Ectodermal cell (in vitro differentiated cells): Measurements from ENCODE around the gene MCTP2.
"Not testable (repeated sequence)": the region's sequence is repeated elsewhere in the genome, so short reads cannot be mapped to it uniquely, and the experiment has no call there.

Experiments used
- H3K27ac ChIP-seq: 2 replicates; pipeline ENCODE4 v1.7.0; 2013; ENCODE audit warnings: mild to moderate bottlenecking, low read depth, low read length; ENCODE audit not compliant: insufficient read depth, poor library complexity, severe bottlenecking
- H3K27me3 ChIP-seq: 2 replicates; pipeline ENCODE4 v1.7.0; 2013; ENCODE audit warnings: mild to moderate bottlenecking, low read length; ENCODE audit not compliant: insufficient read depth, control insufficient read depth, poor library complexity, severe bottlenecking
- H3K36me3 ChIP-seq: one replicate; pipeline ENCODE4 v1.7.0; 2013; ENCODE audit warnings: low read length; ENCODE audit not compliant: control insufficient read depth, insufficient read depth
- H3K4me1 ChIP-seq: one replicate; pipeline ENCODE4 v1.7.0; 2013; ENCODE audit warnings: low read length; ENCODE audit not compliant: control insufficient read depth, insufficient read depth
- H3K4me3 ChIP-seq: 2 replicates; pipeline ENCODE4 v1.7.0; 2013; ENCODE audit warnings: low read depth, low read length, control low read depth; ENCODE audit not compliant: insufficient read depth
- H3K9me3 ChIP-seq: 2 replicates; pipeline ENCODE4 v1.7.0; 2013; ENCODE audit warnings: mild to moderate bottlenecking, low read length, moderate library complexity; ENCODE audit not compliant: control insufficient read depth
- WGBS, 2 experiments: methylation state at CpG; one replicate each; pipeline ENCODE4 v1.1.7; 2013; ENCODE audit warnings: missing lambda C conversion rate in 2 of 2; 5-methylcytosine and 5-hydroxymethylcytosine counted together

The MCTP2 gene

GRCh38 chr15:94493176-94493575 is 261.8 kb downstream of the MCTP2 start:
- WGBS, 2 experiments: 93 to 95% methylated on average over 2 to 3 of the region's 3 CpGs
- H3K36me3 ChIP-seq: no peaks in the 10 kb centered on the region
- no peak overlapping the region for H3K4me3 ChIP-seq
- no peaks in the 10 kb centered on the region for H3K4me1 ChIP-seq
- H3K27me3 ChIP-seq: no peaks in the 10 kb centered on the region
- H3K27ac ChIP-seq: no peak overlapping the region
- no peaks in the 10 kb centered on the region for H3K9me3 ChIP-seq

- H3K4me1 ChIP-seq, H3K27me3 ChIP-seq, H3K4me3 ChIP-seq, H3K27ac ChIP-seq, H3K36me3 ChIP-seq, H3K9me3 ChIP-seq: not testable (repeated sequence)
- WGBS, 2 experiments: 92% methylated on average over 1 of the region's 1 CpG
Observed at GRCh38 chr15:94493586-94493985, 262.2 kb downstream of the MCTP2 start.

GRCh38 chr15:94494732-94495131 is 263.4 kb downstream of the MCTP2 start:
- WGBS, 2 experiments: 96 to 100% methylated on average over 4 of the region's 4 CpGs
- Histone ChIP-seq H3K4me1 (no peaks in the 10 kb centered on the region), H3K9me3 (no peaks in the 10 kb centered on the region), H3K36me3 (no peaks in the 10 kb centered on the region), H3K27me3 (no peaks in the 10 kb centered on the region), H3K4me3 (no peak overlapping the region), H3K27ac (no peak overlapping the region)

GRCh38 chr15:94503293-94503692 is 271.9 kb downstream of the MCTP2 start:
- H3K9me3 ChIP-seq: no peaks in the 10 kb centered on the region
- no peaks in the 10 kb centered on the region for H3K36me3 ChIP-seq
- H3K4me3 ChIP-seq: no peak overlapping the region
- no peaks in the 10 kb centered on the region for H3K4me1 ChIP-seq
- WGBS, 2 experiments: 84 to 86% methylated on average over 2 of the region's 2 CpGs
- no peaks in the 10 kb centered on the region for H3K27me3 ChIP-seq
- H3K27ac ChIP-seq: no peak overlapping the region

GRCh38 chr15:94509259-94509658 is 277.9 kb downstream of the MCTP2 start:
- no peak overlapping the region for H3K4me3 ChIP-seq
- H3K36me3 ChIP-seq: no peaks in the 10 kb centered on the region
- H3K9me3 ChIP-seq: no peaks in the 10 kb centered on the region
- WGBS, 2 experiments: 91% methylated on average over 1 of the region's 1 CpG; no CpG with 5 or more reads in 1 of the 2 experiments
- H3K27me3 ChIP-seq: no peaks in the 10 kb centered on the region
- H3K27ac ChIP-seq: no peak overlapping the region
- H3K4me1 ChIP-seq: no peaks in the 10 kb centered on the region

GRCh38 chr15:94522125-94522524 is 290.8 kb downstream of the MCTP2 start:
- Histone ChIP-seq H3K4me1 (no peaks in the 10 kb centered on the region), H3K9me3 (no peaks in the 10 kb centered on the region), H3K4me3 (no peak overlapping the region), H3K27me3 (no peaks in the 10 kb centered on the region), H3K36me3 (no peaks in the 10 kb centered on the region), H3K27ac (no peak overlapping the region)
- WGBS, 2 experiments: 95 to 97% methylated on average over 3 of the region's 3 CpGs

GRCh38 chr15:94523873-94524272 is 292.5 kb downstream of the MCTP2 start:
- WGBS, 2 experiments: 91 to 92% methylated on average over 11 of the region's 11 CpGs
- Histone ChIP-seq H3K9me3 (no peaks in the 10 kb centered on the region), H3K36me3 (no peaks in the 10 kb centered on the region), H3K4me3 (no peak overlapping the region), H3K27me3 (no peaks in the 10 kb centered on the region), H3K27ac (no peak overlapping the region), H3K4me1 (no peaks in the 10 kb centered on the region)

GRCh38 chr15:94524565-94524964 is 293.2 kb downstream of the MCTP2 start:
- WGBS, 2 experiments: 88 to 89% methylated on average over 2 of the region's 2 CpGs
- Histone ChIP-seq H3K27me3 (no peaks in the 10 kb centered on the region), H3K36me3 (no peaks in the 10 kb centered on the region), H3K4me1 (no peaks in the 10 kb centered on the region), H3K27ac (no peak overlapping the region), H3K9me3 (no peaks in the 10 kb centered on the region), H3K4me3 (no peak overlapping the region)

GRCh38 chr15:94526071-94526689 is 294.8 kb downstream of the MCTP2 start:
- no peaks in the 10 kb centered on the region for H3K9me3 ChIP-seq
- H3K27ac ChIP-seq: no peak overlapping the region
- no peak overlapping the region for H3K4me3 ChIP-seq
- no peaks in the 10 kb centered on the region for H3K36me3 ChIP-seq
- 68 to 72% methylated on average over 5 of the region's 5 CpGs for WGBS, 2 experiments
- no peaks in the 10 kb centered on the region for H3K4me1 ChIP-seq
- no peaks in the 10 kb centered on the region for H3K27me3 ChIP-seq

GRCh38 chr15:94532226-94532625 is 300.9 kb downstream of the MCTP2 start:
- WGBS, 2 experiments: 85 to 87% methylated on average over 3 of the region's 3 CpGs
- Histone ChIP-seq H3K36me3 (no peaks in the 10 kb centered on the region), H3K4me3 (no peak overlapping the region), H3K27me3 (no peaks in the 10 kb centered on the region), H3K27ac (no peak overlapping the region), H3K4me1 (no peaks in the 10 kb centered on the region), H3K9me3 (no peaks in the 10 kb centered on the region)
